Liver (tissue), 9 donors: ENCODE results near the gene BLTP1. TPM values are rescaled to one million over a fixed set of nuclear protein-coding genes. Genes with fewer than 3 reads are reported as not detected.

Experiments
- DNase-seq: peaks from one replicate; pipeline ENCODE4 v3.0.0-alpha.2; 2017; ENCODE audit warnings: low spot score
- H3K27ac ChIP-seq, 2 donors: one replicate each; pipeline ENCODE4 v1.7.0; 2013; ENCODE audit warnings: inconsistent platforms in 2 of 2, low read length in 2 of 2, control low read depth in 1 of 2, low read depth in 1 of 2, mild to moderate bottlenecking in 1 of 2
- H3K27me3 ChIP-seq, 4 donors: one replicate each; pipeline versions ENCODE4 v1.6.1 to v1.7.0; 2013; ENCODE audit warnings: low read length in 3 of 4, inconsistent platforms in 1 of 4, mild to moderate bottlenecking in 1 of 4, moderate library complexity in 1 of 4; ENCODE audit not compliant: control insufficient read depth in 4 of 4, insufficient read depth in 4 of 4
- H3K36me3 ChIP-seq, 4 donors: one replicate each; pipeline versions ENCODE4 v1.6.1 to v1.7.0; 2013; ENCODE audit warnings: low read length in 3 of 4, mild to moderate bottlenecking in 3 of 4, low read depth in 1 of 4, moderate library complexity in 1 of 4; ENCODE audit not compliant: control insufficient read depth in 4 of 4, insufficient read depth in 3 of 4
- H3K4me1 ChIP-seq, 4 donors: one replicate each; pipeline versions ENCODE4 v1.6.1 to v1.7.0; 2013; ENCODE audit warnings: low read length in 3 of 4, mild to moderate bottlenecking in 3 of 4, moderate library complexity in 1 of 4; ENCODE audit not compliant: control insufficient read depth in 4 of 4, insufficient read depth in 4 of 4
- H3K4me3 ChIP-seq, 3 donors: one replicate each; pipeline versions ENCODE4 v1.6.1 to v1.7.0; 2013; ENCODE audit warnings: low read length in 3 of 3, control low read depth in 1 of 3, low read depth in 1 of 3, mild to moderate bottlenecking in 1 of 3
- H3K9ac ChIP-seq, 2 donors: one replicate each; pipeline ENCODE4 v1.7.0; 2013; ENCODE audit warnings: low read length in 2 of 2, mild to moderate bottlenecking in 2 of 2, moderate library complexity in 2 of 2, control low read depth in 1 of 2, low read depth in 1 of 2
- H3K9me3 ChIP-seq, 4 donors: one replicate each; pipeline versions ENCODE4 v1.6.1 to v1.7.0; 2013; ENCODE audit warnings: low read length in 3 of 4; ENCODE audit not compliant: control insufficient read depth in 4 of 4
- EGR1 ChIP-seq, 2 donors: IDR thresholded peaks; 2 replicates each; pipeline ENCODE4 v1.6.1; 2016 to 2018; ENCODE audit warnings: antibody characterized with exemption in 2 of 2, low read depth in 2 of 2
- FOXA1 ChIP-seq: IDR thresholded peaks from 2 replicates; pipeline ENCODE4 v1.6.1; 2016; ENCODE audit warnings: antibody characterized with exemption
- FOXA2 ChIP-seq: IDR thresholded peaks from 2 replicates; pipeline ENCODE4 v1.6.1; 2016; ENCODE audit warnings: antibody characterized with exemption
- GABPA ChIP-seq, 2 donors: IDR thresholded peaks in 1 of 2; conservative IDR thresholded peaks in 1 of 2; 2 replicates each; pipeline ENCODE4 v1.6.1; 2016; ENCODE audit warnings: antibody characterized with exemption in 2 of 2, mild to moderate bottlenecking in 1 of 2, moderate library complexity in 1 of 2
- HNF4A ChIP-seq, 2 donors: conservative IDR thresholded peaks; 2 replicates each; pipeline ENCODE4 v1.6.1; 2016; ENCODE audit warnings: antibody characterized with exemption in 2 of 2, mild to moderate bottlenecking in 2 of 2
- HNF4G ChIP-seq: IDR thresholded peaks from 2 replicates; pipeline ENCODE4 v1.6.1; 2016; ENCODE audit warnings: antibody characterized with exemption
- JUND ChIP-seq, 2 donors: IDR thresholded peaks; 2 replicates each; pipeline ENCODE4 v1.6.1; 2016; ENCODE audit warnings: antibody characterized with exemption in 2 of 2
- NR2F2 ChIP-seq: IDR thresholded peaks from 2 replicates; pipeline ENCODE4 v1.6.1; 2016; ENCODE audit warnings: antibody characterized with exemption
- RAD21 ChIP-seq, 2 donors: IDR thresholded peaks; 2 replicates each; pipeline ENCODE4 v1.6.1; 2016; ENCODE audit warnings: antibody characterized with exemption in 2 of 2, mild to moderate bottlenecking in 2 of 2
- REST ChIP-seq: IDR thresholded peaks from 2 replicates; pipeline ENCODE4 v1.6.1; 2016; ENCODE audit warnings: antibody characterized with exemption, mild to moderate bottlenecking
- RXRA ChIP-seq, 2 donors: IDR thresholded peaks; 2 replicates each; pipeline ENCODE4 v1.6.1; 2017 to 2018; ENCODE audit warnings: antibody characterized with exemption in 2 of 2, mild to moderate bottlenecking in 1 of 2
- YY1 ChIP-seq: IDR thresholded peaks from 2 replicates; pipeline ENCODE4 v1.6.1; 2016; ENCODE audit warnings: antibody characterized with exemption, mild to moderate bottlenecking
- WGBS: extraction: QIAGEN DNeasy Blood & Tissue Kit; methylation state at CpG from one replicate; pipeline ENCODE4 v1.1.7; 2013; 5-methylcytosine and 5-hydroxymethylcytosine counted together
- polyA plus RNA-seq, 2 donors: library from polyadenylated mRNA; stranded (reverse) in 1 of 2; unstranded in 1 of 2; fragments of 200-250 nt in 1 of 2; fragments of >200 nt in 1 of 2; fragmentation: Nextera tagmentation in 1 of 2; extraction: Ambion mirVana in 1 of 2; gene quantifications; one replicate each; pipeline versions ENCODE4 v1.2.1 to v1.2.3, GENCODE V29; 2013 to 2015
- total RNA-seq, 2 donors: library from RNA; depleted of rRNA; stranded (reverse); fragments of >200 nt; gene quantifications; one replicate each; pipeline ENCODE4 v1.2.3, GENCODE V29; 2014
- TF ChIP-seq, protein P1 (sequence below): IDR thresholded peaks from 2 replicates; pipeline ENCODE4 v1.6.1; 2016; ENCODE audit warnings: antibody characterized with exemption
- TF ChIP-seq, protein P2 (sequence below): IDR thresholded peaks from 2 replicates; pipeline ENCODE4 v1.6.1; 2016; ENCODE audit warnings: antibody characterized with exemption
- TF ChIP-seq, protein P3 (sequence below): IDR thresholded peaks from 2 replicates; pipeline ENCODE4 v1.6.1; 2016; ENCODE audit warnings: antibody characterized with exemption
- donor health status: healthy.
- donor health status: healthy.
- donor health status: healthy.
- donor health status: healthy.
- donor health status: healthy.

The BLTP1 gene
- total and polyA plus RNA-seq, 4 donors = 10.6 to 70.9 (median 25.3) TPM

DNA sequence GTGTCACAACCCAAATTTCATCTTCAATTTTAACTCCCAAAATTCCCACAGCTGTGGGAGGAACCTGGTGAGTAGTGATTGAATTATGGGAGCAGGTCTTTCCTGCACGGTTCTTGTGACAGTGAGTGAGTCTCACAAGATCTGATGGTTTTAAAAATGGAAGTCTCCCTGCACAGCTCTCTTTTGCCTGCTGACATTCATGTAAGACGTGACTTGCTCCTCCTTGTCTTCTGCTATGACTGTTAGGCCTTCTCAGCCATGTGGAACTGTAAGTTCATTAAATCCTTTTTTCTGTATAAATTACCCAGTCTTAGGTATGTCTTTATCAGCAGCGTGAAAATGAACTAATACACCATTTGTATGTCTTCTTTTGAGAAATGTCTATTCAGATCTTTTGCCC, 13.0 kb upstream of the BLTP1 start:
- TF ChIP-seq, protein P1, sequence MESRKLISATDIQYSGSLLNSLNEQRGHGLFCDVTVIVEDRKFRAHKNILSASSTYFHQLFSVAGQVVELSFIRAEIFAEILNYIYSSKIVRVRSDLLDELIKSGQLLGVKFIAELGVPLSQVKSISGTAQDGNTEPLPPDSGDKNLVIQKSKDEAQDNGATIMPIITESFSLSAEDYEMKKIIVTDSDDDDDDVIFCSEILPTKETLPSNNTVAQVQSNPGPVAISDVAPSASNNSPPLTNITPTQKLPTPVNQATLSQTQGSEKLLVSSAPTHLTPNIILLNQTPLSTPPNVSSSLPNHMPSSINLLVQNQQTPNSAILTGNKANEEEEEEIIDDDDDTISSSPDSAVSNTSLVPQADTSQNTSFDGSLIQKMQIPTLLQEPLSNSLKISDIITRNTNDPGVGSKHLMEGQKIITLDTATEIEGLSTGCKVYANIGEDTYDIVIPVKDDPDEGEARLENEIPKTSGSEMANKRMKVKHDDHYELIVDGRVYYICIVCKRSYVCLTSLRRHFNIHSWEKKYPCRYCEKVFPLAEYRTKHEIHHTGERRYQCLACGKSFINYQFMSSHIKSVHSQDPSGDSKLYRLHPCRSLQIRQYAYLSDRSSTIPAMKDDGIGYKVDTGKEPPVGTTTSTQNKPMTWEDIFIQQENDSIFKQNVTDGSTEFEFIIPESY = no peak
- TF ChIP-seq HNF4A (conservative IDR thresholded peaks at IDR 0.05) (no peak), NR2F2 (no peak), YY1 (no peak), GABPA (IDR thresholded peaks at IDR 0.05 in 1 of 2, conservative IDR thresholded peaks at IDR 0.05 in 1 of 2) (no peak), FOXA1 (no peak)
- TF ChIP-seq, protein P2, sequence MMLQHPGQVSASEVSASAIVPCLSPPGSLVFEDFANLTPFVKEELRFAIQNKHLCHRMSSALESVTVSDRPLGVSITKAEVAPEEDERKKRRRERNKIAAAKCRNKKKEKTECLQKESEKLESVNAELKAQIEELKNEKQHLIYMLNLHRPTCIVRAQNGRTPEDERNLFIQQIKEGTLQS = no peak
- H3K36me3 ChIP-seq = no peaks in the 10 kb centered on the region
- WGBS = 78% methylated on average over 3 of the region's 3 CpGs
- H3K27ac ChIP-seq = no peak overlapping the region
- no peaks in the 10 kb centered on the region for H3K9me3 ChIP-seq
- no peak for DNase-seq
- no peak overlapping the region for H3K4me3 ChIP-seq
- no peak overlapping the region for H3K9ac ChIP-seq
- H3K4me1 ChIP-seq = no peaks in the 10 kb centered on the region
- peaks cover 0 to 4% (median 0%) of the 10 kb centered on the region in 4 donors for H3K27me3 ChIP-seq

DNA sequence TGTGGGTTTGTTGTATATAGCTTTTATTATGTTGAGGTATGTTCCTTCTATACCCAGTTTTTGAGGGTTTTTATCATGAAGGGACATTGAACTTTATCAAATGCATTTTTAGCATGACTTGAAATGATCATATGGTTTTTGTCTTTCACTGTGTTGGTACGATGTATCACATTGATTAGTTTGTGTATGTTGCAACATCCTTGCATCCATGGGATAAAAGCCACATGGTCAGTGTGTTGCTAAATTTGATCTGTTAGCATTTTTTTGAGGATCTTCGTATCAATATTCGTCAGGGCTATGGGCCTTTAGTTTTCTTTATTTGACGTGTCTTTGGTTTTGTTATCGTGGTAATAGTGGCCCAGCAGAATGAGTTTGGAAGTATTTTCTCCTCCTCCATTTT, 11.3 kb upstream of the BLTP1 start:
- no peak overlapping the region for H3K9ac ChIP-seq
- 75% methylated on average over 5 of the region's 5 CpGs for WGBS
- no peak overlapping the region for H3K27ac ChIP-seq
- H3K9me3 ChIP-seq = no peaks in the 10 kb centered on the region
- no peaks in the 10 kb centered on the region for H3K36me3 ChIP-seq
- no peak for DNase-seq
- no peak overlapping the region for H3K4me3 ChIP-seq
- H3K4me1 ChIP-seq = no peaks in the 10 kb centered on the region
- peaks cover 0 to 7% (median 0%) of the 10 kb centered on the region in 4 donors for H3K27me3 ChIP-seq
- TF ChIP-seq FOXA2 (no peak), JUND (IDR thresholded peaks at IDR 0.05) (no peak), EGR1 (IDR thresholded peaks at IDR 0.05; ENCODE audit: low read depth in 2 of 2) (no peak), FOXA1 (no peak), RXRA (IDR thresholded peaks at IDR 0.05) (no peak), HNF4A (conservative IDR thresholded peaks at IDR 0.05) (no peak), HNF4G (no peak), GABPA (IDR thresholded peaks at IDR 0.05 in 1 of 2, conservative IDR thresholded peaks at IDR 0.05 in 1 of 2) (no peak), NR2F2 (no peak), RAD21 (IDR thresholded peaks at IDR 0.05) (no peak), REST (no peak), YY1 (no peak)
- TF ChIP-seq, protein P3, sequence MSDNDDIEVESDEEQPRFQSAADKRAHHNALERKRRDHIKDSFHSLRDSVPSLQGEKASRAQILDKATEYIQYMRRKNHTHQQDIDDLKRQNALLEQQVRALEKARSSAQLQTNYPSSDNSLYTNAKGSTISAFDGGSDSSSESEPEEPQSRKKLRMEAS = no peak
- TF ChIP-seq, protein P1 = no peak
- TF ChIP-seq, protein P2 = no peak
